GM21526 (cell line): ENCODE results near the gene TMEM208.

Experiments used
- ATAC-seq: cut with Tn5 transposase; IDR thresholded peaks from one replicate; pipeline ENCODE4 v1.9.1; 2021; ENCODE audit warnings: moderate library complexity; ENCODE audit not compliant: unreplicated experiment, low FRiP score

Gene TMEM208

GRCh38 chr16:67207249-67208091, 19.5 kb upstream of the TMEM208 start:
- no peak for ATAC-seq

GRCh38 chr16:67208154-67208896, 18.6 kb upstream of the TMEM208 start:
- ATAC-seq: no peak

DNA sequence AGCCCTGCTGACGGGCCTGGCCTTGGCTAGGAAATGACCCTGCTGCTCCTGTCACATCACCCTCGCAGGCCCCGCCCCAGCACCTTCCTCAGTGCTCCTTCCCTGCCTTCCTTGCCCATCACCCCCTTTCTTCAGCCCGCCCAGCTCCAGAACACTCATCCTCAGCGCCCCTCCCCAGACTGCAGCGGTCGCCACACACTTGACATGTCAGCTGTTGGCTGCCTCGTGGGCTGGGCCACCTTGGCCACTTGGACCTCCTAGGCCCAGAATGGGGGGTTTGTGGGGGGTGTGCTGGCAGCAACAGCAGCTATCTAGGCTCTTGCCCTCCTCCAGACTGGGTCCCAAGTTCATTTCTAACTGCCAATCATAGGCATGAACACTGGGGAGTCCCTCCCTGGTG, 17.4 kb upstream of the TMEM208 start:
- no peak for ATAC-seq

- ATAC-seq: no peak
These were observed 16.6 kb upstream of the TMEM208 start for GRCh38 chr16:67210069-67210937.

- ATAC-seq: no peak
These were observed 15.3 kb upstream of the TMEM208 start for GRCh38 chr16:67211674-67212073.

DNA sequence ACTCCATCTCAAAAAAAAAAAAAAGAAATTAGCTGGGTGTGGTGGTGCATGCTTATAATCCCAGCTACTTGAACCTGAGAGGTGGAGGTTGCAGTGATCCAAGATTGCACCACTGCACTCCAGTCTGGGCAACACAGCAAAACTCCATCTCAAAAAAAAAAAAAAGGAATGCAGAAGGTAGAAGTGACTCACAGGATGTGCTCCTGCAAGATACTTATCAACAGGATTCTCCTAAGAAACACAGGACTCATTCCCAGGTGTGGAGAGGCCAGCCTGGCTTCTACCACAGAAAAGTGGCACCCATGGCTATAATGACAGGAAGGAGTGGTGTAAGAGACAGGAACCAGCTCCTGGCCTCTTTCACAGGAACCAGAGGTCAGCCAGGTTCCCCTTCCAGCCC, 14.2 kb upstream of the TMEM208 start:
- ATAC-seq: no peak

DNA sequence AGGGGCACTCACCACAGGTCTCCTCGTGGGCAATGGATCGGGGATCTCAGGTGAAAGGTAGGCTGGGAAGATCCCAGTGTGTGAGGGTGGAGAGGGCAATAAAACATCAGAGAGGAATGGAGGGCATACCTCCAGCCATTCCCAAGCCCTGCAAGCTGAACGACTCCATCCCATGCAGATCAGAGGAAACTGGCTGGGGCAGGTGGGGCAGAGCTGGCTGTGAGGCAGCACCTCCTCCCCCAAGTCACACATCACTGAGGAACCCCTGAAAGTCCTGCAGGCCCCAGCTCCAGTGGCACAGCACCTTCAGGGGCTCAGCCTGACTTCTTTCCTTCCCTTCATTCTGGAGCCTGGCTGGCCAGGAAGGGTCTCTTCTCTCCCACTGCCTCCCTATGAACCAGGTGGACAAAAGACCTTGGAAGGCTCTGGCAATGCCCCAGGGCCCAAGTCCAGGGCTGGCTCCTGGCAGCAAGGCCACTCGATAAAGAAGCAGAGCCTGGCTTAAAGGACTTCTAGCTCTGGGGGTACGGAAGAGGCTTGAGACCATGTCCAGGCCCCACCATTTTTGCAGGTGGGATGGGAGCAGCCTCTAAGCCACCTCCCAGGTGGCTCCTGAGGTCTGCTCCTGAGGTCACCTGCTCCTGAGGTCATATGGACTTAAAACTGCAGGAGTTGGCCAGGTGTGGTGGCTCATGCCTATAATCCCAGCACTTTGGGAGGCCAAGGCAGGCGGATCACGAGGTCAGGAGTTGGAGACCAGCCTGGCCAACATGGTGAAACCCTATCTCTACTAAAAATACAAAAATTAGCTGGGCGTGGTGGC, 13.5 kb upstream of the TMEM208 start:
- ATAC-seq: no peak

DNA sequence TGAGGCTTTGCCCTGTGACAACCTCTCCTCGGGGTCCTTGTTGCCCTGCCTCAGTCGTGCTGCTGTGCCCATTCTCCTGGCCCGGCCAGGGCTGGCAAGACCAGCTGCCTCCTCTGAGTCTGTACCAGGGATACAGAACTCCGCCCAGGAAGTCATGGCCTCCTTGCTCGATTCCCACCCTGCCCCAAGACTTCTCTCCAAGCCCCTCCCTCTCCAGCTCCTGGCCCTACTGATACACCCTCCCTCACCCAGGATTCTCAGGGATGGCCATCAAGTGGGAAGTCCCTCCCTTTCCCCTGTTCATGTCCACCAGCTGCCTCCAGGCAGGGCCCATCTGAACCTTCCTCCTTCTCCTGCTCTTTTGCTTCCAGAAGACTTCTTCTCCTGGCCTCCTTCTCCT, 11.2 kb upstream of the TMEM208 start:
- no peak for ATAC-seq

- ATAC-seq: no peak
These were observed 10.1 kb upstream of the TMEM208 start for GRCh38 chr16:67216612-67217490.

- ATAC-seq: no peak
These were observed 2.9 kb upstream of the TMEM208 start for GRCh38 chr16:67223992-67224391.

- ATAC-seq: no peak
These were observed 581 bp upstream of the TMEM208 start for GRCh38 chr16:67226295-67226803.

DNA sequence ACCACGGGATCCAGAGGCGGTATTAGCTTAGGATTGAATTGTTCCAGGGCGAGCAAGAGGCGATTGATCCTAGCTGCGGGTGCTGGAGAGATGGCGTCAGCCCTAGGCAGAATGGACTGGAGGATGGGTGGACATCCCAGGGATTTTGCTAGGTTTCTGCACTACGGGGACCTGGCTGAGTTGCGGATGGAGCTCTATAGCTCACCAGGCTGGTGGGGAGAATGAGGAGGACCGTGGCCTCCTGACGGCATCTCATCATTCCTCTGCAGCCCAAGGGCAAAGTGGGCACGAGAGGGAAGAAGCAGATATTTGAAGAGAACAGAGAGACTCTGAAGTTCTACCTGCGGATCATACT, 614 bp downstream of the TMEM208 start:
- ATAC-seq: no peak

GRCh38 chr16:67228034-67228785, 1.3 kb downstream of the TMEM208 start:
- ATAC-seq: no peak

GRCh38 chr16:67228905-67229304, 2.0 kb downstream of the TMEM208 start:
- ATAC-seq: no peak

- no peak for ATAC-seq
These were observed 3.2 kb downstream of the TMEM208 start for GRCh38 chr16:67229906-67230808.

DNA sequence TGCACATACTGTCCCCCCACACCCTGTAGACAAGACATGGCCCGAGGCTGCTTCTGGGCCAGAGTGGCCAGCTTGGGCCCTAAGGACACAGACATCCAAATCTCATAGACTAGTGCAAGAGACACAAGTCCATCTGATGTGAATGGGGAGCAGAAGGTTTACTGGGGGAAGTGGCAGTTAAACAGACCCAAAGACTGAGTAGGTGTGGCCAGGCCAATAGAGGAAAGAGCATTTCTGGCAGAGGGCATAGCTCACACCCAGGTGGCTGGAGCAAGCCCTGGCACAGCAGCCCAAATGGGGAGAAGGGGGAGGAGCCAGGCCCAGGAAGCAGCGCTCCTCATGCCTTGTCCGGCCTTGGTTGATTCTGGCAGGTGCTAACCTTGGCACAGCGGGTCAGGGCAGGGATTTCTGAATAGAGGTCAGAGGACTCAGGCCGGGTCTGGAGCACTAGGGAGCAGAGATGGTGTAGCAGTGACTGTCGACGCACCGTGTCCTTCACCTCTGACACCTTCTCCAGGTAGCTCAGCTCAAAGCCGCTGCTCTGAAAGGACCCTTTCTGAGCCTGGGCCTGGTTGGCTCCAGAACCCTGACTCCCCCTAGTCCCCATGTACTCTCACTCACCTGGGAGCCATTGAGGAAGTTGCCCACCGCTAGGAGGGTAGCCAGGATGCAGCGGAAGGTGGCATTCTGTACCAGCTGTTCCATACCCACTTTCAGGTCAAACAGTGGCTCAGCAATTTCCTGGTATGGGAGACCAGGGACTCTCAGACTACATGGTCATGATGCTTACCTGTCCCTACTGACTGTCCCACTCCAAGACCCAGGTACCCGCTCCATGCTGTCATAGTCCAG, 4.1 kb downstream of the TMEM208 start:
- ATAC-seq: no peak
